LNCaP clone FGC (cell line): ENCODE measurements around the gene SMNDC1.

Experiments used
- DNase-seq: peaks from one replicate; pipeline ENCODE4 v3.0.0-alpha.2; 2011; ENCODE audit warnings: low read depth
- H3K4me3 ChIP-seq: 2 replicates; pipeline ENCODE4 v1.5.1; 2011; ENCODE audit warnings: mild to moderate bottlenecking, low read depth, low read length, control low read depth
- CTCF ChIP-seq: IDR thresholded peaks from 2 replicates; pipeline ENCODE4 v1.5.1; 2012; ENCODE audit warnings: mild to moderate bottlenecking; ENCODE audit not compliant: control insufficient read depth, insufficient read depth; ENCODE audit errors: extremely low read depth

Gene SMNDC1

GRCh38 chr10:110286841-110287240 lies 17.9 kb downstream of the SMNDC1 start:
- no peak overlapping the region for H3K4me3 ChIP-seq
- no peak for TF ChIP-seq CTCF
- DNase-seq: no peak

- H3K4me3 ChIP-seq: no peak overlapping the region
- DNase-seq: no peak
- TF ChIP-seq CTCF: 0 out of 2 replicates have a peak, but pooled peaks have one; percentile 0
Measured at GRCh38 chr10:110285501-110285900, 19.2 kb downstream of the SMNDC1 start.

- TF ChIP-seq CTCF: no peak
- H3K4me3 ChIP-seq: no peak overlapping the region
- DNase-seq: no peak
Measured at GRCh38 chr10:110284262-110284661, 20.5 kb downstream of the SMNDC1 start.

- no peak overlapping the region for H3K4me3 ChIP-seq
- TF ChIP-seq CTCF: peak; percentile 81
- peak; percentile 47 for DNase-seq
Measured at GRCh38 chr10:110279407-110279986, 25.2 kb downstream of the SMNDC1 start.

- no peak for TF ChIP-seq CTCF
- no peak overlapping the region for H3K4me3 ChIP-seq
- DNase-seq: no peak
Measured at GRCh38 chr10:110278562-110279406, 25.9 kb downstream of the SMNDC1 start.

- no peak for DNase-seq
- no peak for TF ChIP-seq CTCF
Measured at GRCh38 chr10:110277591-110277990, 27.1 kb downstream of the SMNDC1 start.

GRCh38 chr10:110276603-110277002 lies 28.1 kb downstream of the SMNDC1 start:
- no peak for TF ChIP-seq CTCF
- H3K4me3 ChIP-seq: no peak overlapping the region
- DNase-seq: no peak

More at GRCh38 chr10:110277591-110277990, 27.1 kb downstream of the SMNDC1 start:
- no peak overlapping the region for H3K4me3 ChIP-seq
